DOHH2 (cell line): ENCODE results near the gene SIK3.

Source experiments
- H3F3A ChIP-seq: fragments of 200-600 bp; sonication (generic), shearing (Covaris generic); 2 replicates; pipeline ENCODE4 v1.6.0; 2016; ENCODE audit warnings: antibody characterized with exemption, mild to moderate bottlenecking; ENCODE audit not compliant: control insufficient read depth, insufficient read depth
- H3K27ac ChIP-seq: fragments of 200-600 bp; sonication (generic); 2 replicates; pipeline ENCODE4 v1.5.1; 2014; ENCODE audit warnings: low read depth, mild to moderate bottlenecking, low read length, moderate library complexity
- H3K27me3 ChIP-seq: fragments of 200-600 bp; sonication (generic); 2 replicates; pipeline ENCODE4 v1.6.1; 2014; ENCODE audit warnings: mild to moderate bottlenecking, low read length, mixed read lengths; ENCODE audit not compliant: control insufficient read depth
- H3K36me3 ChIP-seq: fragments of 200-600 bp; sonication (generic); 2 replicates; pipeline ENCODE4 v1.6.1; 2014; ENCODE audit warnings: mild to moderate bottlenecking, low read length, moderate library complexity, mixed read lengths; ENCODE audit not compliant: control insufficient read depth
- H3K4me1 ChIP-seq: fragments of 200-600 bp; sonication (generic); 2 replicates; pipeline ENCODE4 v1.6.1; 2014; ENCODE audit warnings: mild to moderate bottlenecking, low read length, mixed read lengths; ENCODE audit not compliant: control insufficient read depth
- H3K4me2 ChIP-seq: fragments of 200-600 bp; sonication (generic); 2 replicates; pipeline ENCODE4 v1.6.0; 2014; ENCODE audit warnings: mild to moderate bottlenecking, low read length, moderate library complexity
- H3K4me3 ChIP-seq: fragments of 200-600 bp; sonication (generic); 2 replicates; pipeline ENCODE4 v1.5.1; 2014; ENCODE audit warnings: mild to moderate bottlenecking, low read length, mixed read lengths
- H3K79me2 ChIP-seq: fragments of 200-600 bp; sonication (generic); 2 replicates; pipeline ENCODE4 v1.6.1; 2014; ENCODE audit warnings: mild to moderate bottlenecking, low read length, mixed read lengths; ENCODE audit not compliant: control insufficient read depth
- H3K9me2 ChIP-seq: fragments of 200-600 bp; sonication (generic); replicated peaks from 2 replicates; pipeline ENCODE4 v1.6.1; 2014; ENCODE audit warnings: mild to moderate bottlenecking, low read length, mixed read lengths; ENCODE audit not compliant: control insufficient read depth
- H3K9me3 ChIP-seq: fragments of 200-600 bp; sonication (generic); 2 replicates; pipeline ENCODE4 v1.6.1; 2014; ENCODE audit warnings: antibody characterized with exemption, low read length, mixed read lengths; ENCODE audit not compliant: control insufficient read depth, insufficient read depth
- H4K20me1 ChIP-seq: fragments of 200-600 bp; sonication (generic); 2 replicates; pipeline ENCODE4 v1.6.0; 2014; ENCODE audit warnings: low read depth, mild to moderate bottlenecking, antibody characterized with exemption, low read length, moderate library complexity; ENCODE audit not compliant: control insufficient read depth, insufficient read depth
- EZH2phosphoT487 ChIP-seq: fragments of 200-600 bp; sonication (generic); IDR thresholded peaks from 2 replicates; pipeline ENCODE4 v1.6.1; 2017; ENCODE audit warnings: borderline replicate concordance, mild to moderate bottlenecking, antibody characterized with exemption, low read length, moderate library complexity, mixed read lengths
- TF ChIP-seq, protein P1 (sequence below): fragments of 200-600 bp; sonication (generic); IDR thresholded peaks from one replicate; pipeline ENCODE4 v1.5.1; 2014; ENCODE audit warnings: antibody characterized with exemption, mild to moderate bottlenecking, low read depth, low read length; ENCODE audit not compliant: poor library complexity, severe bottlenecking

The SIK3 gene

DNA sequence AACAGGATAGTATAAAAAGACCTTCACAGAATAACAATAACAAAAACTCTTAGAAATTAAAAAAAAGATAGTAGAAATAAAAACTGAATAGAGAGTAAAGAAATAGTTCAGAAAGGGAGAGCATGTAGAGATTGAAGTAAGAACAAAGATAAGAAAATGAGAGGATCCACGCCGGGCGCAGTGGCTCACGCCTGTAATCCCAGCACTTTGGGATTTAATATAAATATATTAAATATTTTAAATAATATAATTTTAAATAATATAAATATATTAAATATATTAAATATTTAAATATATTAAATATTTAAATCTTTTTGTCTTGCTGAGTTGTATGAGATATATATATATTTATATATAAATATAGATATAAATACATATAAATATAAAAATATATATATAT, 286.1 kb downstream of the SIK3 start:
- Histone ChIP-seq H3K4me3 (no peak overlapping the region), H3K9me2 (no peaks in the 10 kb centered on the region), H3F3A (no peaks in the 10 kb centered on the region), H3K27ac (no peak overlapping the region), H3K27me3 (peaks cover 12% of the 10 kb centered on the region), H3K79me2 (no peaks in the 10 kb centered on the region), H3K36me3 (no peaks in the 10 kb centered on the region), H3K4me1 (no peaks in the 10 kb centered on the region), H3K9me3 (no peaks in the 10 kb centered on the region), H3K4me2 (no peak overlapping the region), H4K20me1 (no peaks in the 10 kb centered on the region)
- TF ChIP-seq, protein P1, sequence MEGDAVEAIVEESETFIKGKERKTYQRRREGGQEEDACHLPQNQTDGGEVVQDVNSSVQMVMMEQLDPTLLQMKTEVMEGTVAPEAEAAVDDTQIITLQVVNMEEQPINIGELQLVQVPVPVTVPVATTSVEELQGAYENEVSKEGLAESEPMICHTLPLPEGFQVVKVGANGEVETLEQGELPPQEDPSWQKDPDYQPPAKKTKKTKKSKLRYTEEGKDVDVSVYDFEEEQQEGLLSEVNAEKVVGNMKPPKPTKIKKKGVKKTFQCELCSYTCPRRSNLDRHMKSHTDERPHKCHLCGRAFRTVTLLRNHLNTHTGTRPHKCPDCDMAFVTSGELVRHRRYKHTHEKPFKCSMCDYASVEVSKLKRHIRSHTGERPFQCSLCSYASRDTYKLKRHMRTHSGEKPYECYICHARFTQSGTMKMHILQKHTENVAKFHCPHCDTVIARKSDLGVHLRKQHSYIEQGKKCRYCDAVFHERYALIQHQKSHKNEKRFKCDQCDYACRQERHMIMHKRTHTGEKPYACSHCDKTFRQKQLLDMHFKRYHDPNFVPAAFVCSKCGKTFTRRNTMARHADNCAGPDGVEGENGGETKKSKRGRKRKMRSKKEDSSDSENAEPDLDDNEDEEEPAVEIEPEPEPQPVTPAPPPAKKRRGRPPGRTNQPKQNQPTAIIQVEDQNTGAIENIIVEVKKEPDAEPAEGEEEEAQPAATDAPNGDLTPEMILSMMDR: no peak
- TF ChIP-seq EZH2phosphoT487: no peak

DNA sequence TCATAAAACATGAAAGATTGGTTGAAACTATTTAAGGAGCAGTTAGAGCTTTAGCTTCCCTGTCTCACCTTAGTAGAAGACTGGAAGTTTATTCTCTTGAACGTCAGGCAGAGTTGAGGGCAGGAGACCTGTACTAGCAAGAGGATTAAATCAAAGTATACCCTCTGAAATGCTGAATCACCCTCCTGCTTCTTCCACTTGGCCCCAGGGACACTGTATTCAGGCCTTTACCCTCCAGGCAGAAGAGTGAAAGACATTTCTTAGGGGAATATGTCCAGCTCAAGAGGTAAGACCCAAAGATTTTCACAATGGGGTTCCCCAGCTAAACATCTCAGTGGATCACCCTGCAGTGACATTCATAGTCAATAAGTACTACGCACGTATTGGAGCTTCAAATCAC, 287.0 kb downstream of the SIK3 start:
- TF ChIP-seq, protein P1: no peak
- no peak for TF ChIP-seq EZH2phosphoT487
- H3K4me3 ChIP-seq: no peak overlapping the region
- H3K9me3 ChIP-seq: no peaks in the 10 kb centered on the region
- no peak overlapping the region for H3K27ac ChIP-seq
- no peaks in the 10 kb centered on the region for H3K79me2 ChIP-seq
- H3K27me3 ChIP-seq: peaks cover 12% of the 10 kb centered on the region
- H3F3A ChIP-seq: no peaks in the 10 kb centered on the region
- no peaks in the 10 kb centered on the region for H3K9me2 ChIP-seq
- H3K4me1 ChIP-seq: no peaks in the 10 kb centered on the region
- no peaks in the 10 kb centered on the region for H3K36me3 ChIP-seq
- no peaks in the 10 kb centered on the region for H4K20me1 ChIP-seq
- no peak overlapping the region for H3K4me2 ChIP-seq

DNA sequence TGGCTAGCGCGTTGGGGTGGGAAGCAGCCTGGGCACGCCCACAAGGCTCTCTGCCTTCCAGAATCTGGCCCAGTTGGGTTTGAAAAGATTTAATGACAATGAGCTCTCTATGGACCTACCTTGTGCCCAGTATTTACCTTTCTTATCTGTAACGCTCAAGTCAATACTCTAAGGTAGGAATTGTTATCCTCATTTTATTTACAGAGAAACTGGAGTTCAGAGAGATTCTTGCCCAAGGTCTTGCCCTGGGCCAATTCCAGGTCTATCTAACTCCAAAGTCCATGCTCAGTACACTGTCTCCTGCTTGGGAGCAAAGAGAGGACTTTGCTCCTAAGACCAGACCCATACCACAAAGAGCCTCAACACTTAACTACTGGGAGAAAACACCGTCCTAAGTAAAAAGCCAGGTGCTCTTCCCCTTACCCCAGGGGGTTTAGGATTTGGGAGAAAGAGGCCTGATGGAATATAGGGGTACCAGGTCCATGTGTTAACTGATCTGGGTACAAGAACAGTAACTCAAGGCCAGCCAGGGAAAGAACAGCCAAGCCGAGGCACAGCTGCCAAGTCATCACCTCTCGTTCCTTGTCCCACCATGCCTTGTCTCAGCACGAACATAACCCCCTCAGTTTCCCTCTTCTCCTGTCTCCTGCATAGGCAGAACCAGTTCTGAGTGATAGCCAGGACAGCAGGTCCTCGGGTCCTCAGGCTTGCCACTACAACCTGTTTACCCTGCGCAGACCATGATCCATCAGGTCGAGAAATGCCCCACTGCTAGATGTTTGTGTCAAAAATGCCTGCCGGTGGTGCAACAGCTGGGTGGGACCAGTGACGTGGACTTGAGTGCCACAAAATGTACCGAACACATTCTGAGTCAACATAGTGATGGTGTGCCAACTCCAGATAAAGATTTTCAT, 289.7 kb downstream of the SIK3 start:
- Histone ChIP-seq H3K4me3 (no peak overlapping the region), H4K20me1 (no peaks in the 10 kb centered on the region), H3F3A (no peaks in the 10 kb centered on the region), H3K27ac (no peak overlapping the region), H3K4me2 (no peak overlapping the region), H3K27me3 (peaks cover 27% of the 10 kb centered on the region), H3K36me3 (no peaks in the 10 kb centered on the region), H3K9me2 (no peaks in the 10 kb centered on the region), H3K4me1 (no peaks in the 10 kb centered on the region), H3K79me2 (no peaks in the 10 kb centered on the region), H3K9me3 (no peaks in the 10 kb centered on the region)
- TF ChIP-seq, protein P1: no peak
- no peak for TF ChIP-seq EZH2phosphoT487
